HepG2 (cell line): ENCODE data around the gene GRHL1. TPM values are rescaled to one million over a fixed set of nuclear protein-coding genes. Genes with fewer than 3 reads are reported as not detected.

Experiments used
- ARNT2 ChIP-seq: sonication (generic); formaldehyde crosslinking; IDR thresholded peaks from 2 replicates; pipeline ENCODE4 v1.8.0; 2022; ENCODE audit warnings: mild to moderate bottlenecking, low read depth, missing genetic modification reagents, moderate library complexity
- DPF2 ChIP-seq: sonication (generic); formaldehyde crosslinking; IDR thresholded peaks from 2 replicates; pipeline ENCODE4 v1.4.0; 2020; ENCODE audit warnings: mild to moderate bottlenecking, low read depth, missing genetic modification reagents, borderline replicate concordance
- HDAC2 ChIP-seq: sonication (generic); formaldehyde crosslinking; IDR thresholded peaks from 2 replicates; pipeline ENCODE4 v1.4.0; 2020; ENCODE audit warnings: missing genetic modification reagents
- KDM5B ChIP-seq: sonication (generic); formaldehyde crosslinking; IDR thresholded peaks from 2 replicates; pipeline ENCODE4 v1.4.0; 2020; ENCODE audit warnings: missing genetic modification reagents, mild to moderate bottlenecking, borderline replicate concordance
- PRPF4 ChIP-seq: fragments of 200-400 bp; formaldehyde crosslinking; IDR thresholded peaks from 2 replicates; pipeline ENCODE4 v1.6.1; 2016; ENCODE audit warnings: low read length, low read depth; ENCODE audit not compliant: poor library complexity, severe bottlenecking
- SOX6 ChIP-seq, 2 experiments: fragments of 450-650 bp in 1 of 2; sonication (generic) in 1 of 2; formaldehyde crosslinking in 1 of 2; IDR thresholded peaks; 2 replicates each; pipeline versions ENCODE4 v1.4.0 to v1.6.1; 2017 to 2020; ENCODE audit warnings: antibody characterized with exemption in 1 of 2, mild to moderate bottlenecking in 1 of 2, missing genetic modification reagents in 1 of 2
- SP1 ChIP-seq, 2 experiments: fragments of 450-650 bp in 1 of 2; sonication (generic) in 1 of 2; formaldehyde crosslinking in 1 of 2; IDR thresholded peaks; 2 replicates each; pipeline versions ENCODE4 v1.4.0 to v1.6.1; 2016 to 2020; ENCODE audit warnings: missing genetic modification reagents in 1 of 2
- TP53 ChIP-seq: sonication (generic); formaldehyde crosslinking; conservative IDR thresholded peaks from 2 replicates; pipeline ENCODE4 v1.4.0; 2020; ENCODE audit warnings: missing genetic modification reagents
- ZBTB7A ChIP-seq: sonication (generic); formaldehyde crosslinking; IDR thresholded peaks from 2 replicates; pipeline ENCODE4 v1.8.0; 2022; ENCODE audit warnings: mild to moderate bottlenecking, missing genetic modification reagents
- ZFP62 ChIP-seq: sonication (generic); formaldehyde crosslinking; IDR thresholded peaks from 2 replicates; pipeline ENCODE4 v1.4.0; 2020; ENCODE audit warnings: missing genetic modification reagents
- ZFP91 ChIP-seq: sonication (generic); formaldehyde crosslinking; IDR thresholded peaks from 2 replicates; pipeline ENCODE4 v1.9.0; 2022; ENCODE audit warnings: missing genetic modification reagents, mild to moderate bottlenecking, borderline replicate concordance
- ZNF160 ChIP-seq: sonication (generic); formaldehyde crosslinking; IDR thresholded peaks from 2 replicates; pipeline ENCODE4 v1.8.0; 2022; ENCODE audit warnings: mild to moderate bottlenecking, inconsistent platforms, missing genetic modification reagents
- ZNF232 ChIP-seq: sonication (generic); formaldehyde crosslinking; IDR thresholded peaks from 2 replicates; pipeline ENCODE4 v1.4.0; 2020; ENCODE audit warnings: missing genetic modification reagents, borderline replicate concordance
- ZNF367 ChIP-seq: sonication (generic); formaldehyde crosslinking; IDR thresholded peaks from 2 replicates; pipeline ENCODE4 v1.4.0; 2020; ENCODE audit warnings: missing genetic modification reagents, borderline replicate concordance
- ZNF460 ChIP-seq: sonication (generic); formaldehyde crosslinking; IDR thresholded peaks from 2 replicates; pipeline ENCODE4 v1.5.1; 2020; ENCODE audit warnings: missing genetic modification reagents, mild to moderate bottlenecking, borderline replicate concordance
- ZNF660 ChIP-seq: sonication (generic); formaldehyde crosslinking; IDR thresholded peaks from 2 replicates; pipeline ENCODE4 v1.5.1; 2020; ENCODE audit warnings: mild to moderate bottlenecking, low read depth, missing genetic modification reagents, borderline replicate concordance
- ZNF691 ChIP-seq: sonication (generic); formaldehyde crosslinking; IDR thresholded peaks from 2 replicates; pipeline ENCODE4 v1.4.0; 2020; ENCODE audit warnings: missing genetic modification reagents, low read depth, mild to moderate bottlenecking, borderline replicate concordance
- ZSCAN20 ChIP-seq: sonication (generic); formaldehyde crosslinking; IDR thresholded peaks from 2 replicates; pipeline ENCODE4 v1.4.0; 2020; ENCODE audit warnings: missing genetic modification reagents, mild to moderate bottlenecking, borderline replicate concordance
- polyA plus RNA-seq, 8 experiments: library from polyadenylated mRNA; depleted of rRNA in 3 of 8; stranded (reverse) in 7 of 8; unstranded in 1 of 8; fragments of >200 nt; fragmentation: Illumina TruSeq in 4 of 8; extraction: Trizol in 4 of 8; gene quantifications; 2 replicates each; pipeline versions ENCODE4 v1.2.1 to v1.2.3, GENCODE V29; 2011 to 2016; ENCODE audit warnings: low read depth in 4 of 8, missing spikeins in 1 of 8, mixed read lengths in 1 of 8; ENCODE audit not compliant: insufficient read depth in 1 of 8
- total RNA-seq, 5 experiments: library from RNA; depleted of rRNA; stranded (reverse); fragments of >200 nt; fragmentation: Illumina TruSeq; extraction: Trizol; gene quantifications; 2 replicates each; pipeline ENCODE4 v1.2.3, GENCODE V29; 2016; ENCODE audit warnings: low read depth in 1 of 5
- TF ChIP-seq, protein P1 (sequence below): sonication (generic); formaldehyde crosslinking; IDR thresholded peaks from 2 replicates; pipeline ENCODE4 v1.5.0; 2020; ENCODE audit warnings: mild to moderate bottlenecking, missing genetic modification reagents
- TF ChIP-seq, protein P2 (sequence below): sonication (generic); formaldehyde crosslinking; IDR thresholded peaks from 2 replicates; pipeline ENCODE4 v1.5.0; 2020; ENCODE audit warnings: missing genetic modification reagents, mild to moderate bottlenecking, borderline replicate concordance

GRHL1 gene
- total and polyA plus RNA-seq, 2 of the 13 experiments (the other 11 are each of a cell fraction or from before 2014, with no cell fraction given) = 9.3 to 12.0 TPM

DNA sequence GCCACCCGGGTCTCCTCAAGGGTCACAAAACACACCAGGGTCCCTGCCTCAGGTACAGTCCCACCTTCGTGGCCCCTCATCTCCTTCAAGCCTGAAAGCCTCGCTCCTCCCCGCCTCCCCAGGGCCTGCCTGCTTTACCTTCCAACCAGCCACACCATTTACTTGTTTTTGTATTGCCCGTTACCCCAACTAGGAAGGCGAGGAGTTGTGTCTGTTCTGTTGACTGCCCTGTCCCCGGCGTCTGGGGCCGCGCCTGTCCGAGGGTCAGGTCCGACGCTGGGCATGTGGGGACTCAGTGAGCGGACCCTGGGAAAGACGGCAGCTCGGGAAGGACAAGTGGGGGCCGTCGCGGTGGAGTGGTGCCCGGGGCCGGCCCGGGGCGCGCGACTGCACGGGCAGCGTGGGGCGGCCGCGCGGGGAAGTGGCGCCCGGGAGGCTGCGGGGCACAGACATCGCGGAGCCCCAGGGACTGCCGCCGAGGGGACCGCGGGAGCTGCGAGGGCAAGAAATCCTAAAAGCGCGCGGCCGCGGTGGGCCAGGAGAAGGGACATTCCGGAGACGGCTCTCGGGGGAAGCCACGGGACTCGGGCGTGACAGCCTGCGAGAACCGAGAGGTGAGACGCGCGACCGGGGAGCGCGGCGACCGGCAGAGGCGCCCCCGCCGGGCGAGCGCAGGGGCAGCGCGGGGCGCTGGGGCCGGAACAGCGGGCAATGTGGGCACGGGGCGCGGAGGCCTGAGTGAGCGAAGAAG, 797 bp upstream of the GRHL1 start (continued):
- TF ChIP-seq ZNF367 (CRISPR knock-in tag) (peak; percentile 50; the same call in 1 of the 2 replicates), ZFP91 (CRISPR knock-in tag) (0 out of 2 replicates have a peak, but pooled peaks have one; percentile 11), ZNF160 (no peak), TP53 (CRISPR knock-in tag) (no peak), ZNF460 (no peak), ZSCAN20 (CRISPR knock-in tag) (peak; percentile 80; the same call in 1 of the 2 replicates), SP1 (IDR thresholded peaks at IDR 0.05) (no peak), SP1 (CRISPR knock-in tag; IDR thresholded peaks at IDR 0.05) (no peak), ZBTB7A (CRISPR knock-in tag) (peak; percentile 27; the same call in 1 of the 2 replicates), KDM5B (peak; percentile 32; the same call in 1 of the 2 replicates), PRPF4 (no peak), ZNF691 (CRISPR knock-in tag) (no peak), ARNT2 (CRISPR knock-in tag) (peak; percentile 91), ZFP62 (CRISPR knock-in tag) (0 out of 2 replicates have a peak, but pooled peaks have one; percentile 32), ZNF232 (CRISPR knock-in tag) (no peak), DPF2 (no peak), ZNF660 (CRISPR knock-in tag) (no peak), SOX6 (IDR thresholded peaks at IDR 0.05) (no peak), SOX6 (CRISPR knock-in tag; IDR thresholded peaks at IDR 0.05) (no peak), HDAC2 (CRISPR knock-in tag) (no peak)
- TF ChIP-seq, protein P1, sequence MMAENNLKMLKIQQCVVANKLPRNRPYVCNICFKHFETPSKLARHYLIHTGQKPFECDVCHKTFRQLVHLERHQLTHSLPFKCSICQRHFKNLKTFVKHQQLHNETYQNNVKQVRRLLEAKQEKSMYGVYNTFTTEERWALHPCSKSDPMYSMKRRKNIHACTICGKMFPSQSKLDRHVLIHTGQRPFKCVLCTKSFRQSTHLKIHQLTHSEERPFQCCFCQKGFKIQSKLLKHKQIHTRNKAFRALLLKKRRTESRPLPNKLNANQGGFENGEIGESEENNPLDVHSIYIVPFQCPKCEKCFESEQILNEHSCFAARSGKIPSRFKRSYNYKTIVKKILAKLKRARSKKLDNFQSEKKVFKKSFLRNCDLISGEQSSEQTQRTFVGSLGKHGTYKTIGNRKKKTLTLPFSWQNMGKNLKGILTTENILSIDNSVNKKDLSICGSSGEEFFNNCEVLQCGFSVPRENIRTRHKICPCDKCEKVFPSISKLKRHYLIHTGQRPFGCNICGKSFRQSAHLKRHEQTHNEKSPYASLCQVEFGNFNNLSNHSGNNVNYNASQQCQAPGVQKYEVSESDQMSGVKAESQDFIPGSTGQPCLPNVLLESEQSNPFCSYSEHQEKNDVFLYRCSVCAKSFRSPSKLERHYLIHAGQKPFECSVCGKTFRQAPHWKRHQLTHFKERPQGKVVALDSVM (CRISPR knock-in tag) = no peak
- TF ChIP-seq, protein P2, sequence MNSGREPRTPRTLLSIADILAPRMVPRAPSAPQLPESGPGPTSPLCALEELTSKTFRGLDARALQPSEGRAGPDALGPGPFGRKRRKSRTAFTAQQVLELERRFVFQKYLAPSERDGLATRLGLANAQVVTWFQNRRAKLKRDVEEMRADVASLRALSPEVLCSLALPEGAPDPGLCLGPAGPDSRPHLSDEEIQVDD (CRISPR knock-in tag) = no peak
